HUES64 (cell line): Measurements from ENCODE around the gene DENND1B.
"Not testable (repeated sequence)": the region's sequence is repeated elsewhere in the genome, so short reads cannot be mapped to it uniquely, and the experiment has no call there.

Experiments used
- H3K27ac ChIP-seq: 2 replicates; pipeline ENCODE4 v1.7.0; 2013; ENCODE audit warnings: low read depth, low read length, inconsistent platforms
- H3K27me3 ChIP-seq: 2 replicates; pipeline ENCODE4 v1.6.1; 2013; ENCODE audit warnings: mild to moderate bottlenecking, low read length; ENCODE audit not compliant: insufficient read depth
- H3K36me3 ChIP-seq: 2 replicates; pipeline ENCODE4 v1.6.1; 2013; ENCODE audit warnings: mild to moderate bottlenecking, low read length; ENCODE audit not compliant: insufficient read depth
- H3K4me1 ChIP-seq: 2 replicates; pipeline ENCODE4 v1.6.1; 2013; ENCODE audit warnings: mild to moderate bottlenecking, low read length, moderate library complexity; ENCODE audit not compliant: insufficient read depth
- H3K4me3 ChIP-seq: 2 replicates; pipeline ENCODE4 v1.5.1; 2013; ENCODE audit warnings: mild to moderate bottlenecking, low read length, moderate library complexity
- H3K9ac ChIP-seq: 2 replicates; pipeline ENCODE4 v1.6.1; 2013; ENCODE audit warnings: mild to moderate bottlenecking, low read depth, low read length
- H3K9me3 ChIP-seq: 2 replicates; pipeline ENCODE4 v1.6.1; 2013; ENCODE audit warnings: low read depth, low read length; ENCODE audit not compliant: insufficient read depth
- WGBS: fragments of 150-250, 120-280 bp; methylation state at CpG from one replicate; pipeline ENCODE4 v1.1.7; 2013; ENCODE audit warnings: missing lambda C conversion rate; 5-methylcytosine and 5-hydroxymethylcytosine counted together

DENND1B gene

DNA sequence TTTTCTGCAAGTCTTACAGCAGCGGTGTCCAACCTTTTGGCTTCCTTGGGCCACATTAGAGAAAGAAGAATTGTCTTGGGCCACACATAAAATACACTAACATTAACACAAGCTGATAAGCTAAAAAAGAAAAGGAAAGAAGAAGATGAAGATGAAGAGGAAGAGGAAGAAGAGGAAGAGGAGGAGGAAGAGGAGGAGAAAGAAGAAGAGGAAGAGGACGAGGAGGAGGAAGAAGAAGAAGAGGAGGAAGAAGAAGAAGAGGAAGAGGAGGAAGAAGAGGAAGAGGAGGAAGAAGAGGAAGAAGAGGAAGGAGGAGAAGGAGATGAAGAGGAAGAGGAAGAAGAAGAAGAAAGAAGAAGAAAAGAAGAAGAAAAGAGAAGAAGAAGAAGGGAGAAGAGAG, 230.7 kb downstream of the DENND1B start:
- no peaks in the 10 kb centered on the region for H3K27me3 ChIP-seq
- H3K9me3 ChIP-seq = no peaks in the 10 kb centered on the region
- H3K9ac ChIP-seq = no peak overlapping the region
- H3K4me3 ChIP-seq = no peak overlapping the region
- H3K36me3 ChIP-seq = no peaks in the 10 kb centered on the region
- H3K27ac ChIP-seq = no peak overlapping the region
- H3K4me1 ChIP-seq = peaks cover 14% of the 10 kb centered on the region
- 95% methylated on average over 2 of the region's 2 CpGs for WGBS

DNA sequence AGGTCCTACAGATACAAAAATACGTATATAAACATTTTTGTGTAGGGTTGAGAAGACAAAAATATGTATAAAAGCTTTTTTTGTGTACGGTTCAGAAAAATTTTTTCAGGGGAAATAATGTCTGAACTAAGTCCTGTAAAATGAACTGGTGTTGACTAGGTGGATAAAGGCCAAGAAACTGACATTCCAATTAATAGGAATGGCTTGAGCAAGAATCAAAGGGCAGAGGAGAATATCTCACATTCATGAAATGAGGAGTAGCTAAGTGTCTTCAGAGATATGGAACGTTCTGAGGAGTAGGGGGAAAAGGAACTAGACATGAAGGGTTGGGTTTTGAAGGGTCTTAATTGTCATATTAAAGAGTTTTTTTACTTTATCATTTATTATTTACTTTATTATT, 231.2 kb downstream of the DENND1B start:
- H3K4me1 ChIP-seq = peaks cover 14% of the 10 kb centered on the region
- no peak overlapping the region for H3K27ac ChIP-seq
- no peaks in the 10 kb centered on the region for H3K36me3 ChIP-seq
- H3K9ac ChIP-seq = no peak overlapping the region
- no peaks in the 10 kb centered on the region for H3K27me3 ChIP-seq
- no peaks in the 10 kb centered on the region for H3K9me3 ChIP-seq
- WGBS = 94% methylated on average over 3 of the region's 3 CpGs
- H3K4me3 ChIP-seq = no peak overlapping the region

DNA sequence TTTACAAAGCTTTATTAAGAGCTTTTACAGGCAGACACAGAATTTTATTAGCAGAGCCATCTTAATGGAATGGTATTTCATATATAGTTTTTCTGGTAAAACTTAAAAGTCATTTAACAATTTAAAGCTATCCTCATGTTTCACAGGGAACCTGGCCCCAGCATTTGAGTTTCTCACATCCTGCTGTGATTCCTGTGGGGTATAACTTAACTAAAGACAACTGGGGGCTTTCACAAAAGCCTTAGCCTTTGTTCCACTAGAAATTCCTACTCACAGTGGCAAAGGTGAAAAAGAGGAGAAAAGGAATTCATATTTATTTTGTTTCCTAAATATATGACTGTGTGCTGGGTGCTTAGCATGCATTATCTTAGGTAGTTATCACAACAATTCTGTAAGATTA, 233.9 kb downstream of the DENND1B start:
- Histone ChIP-seq H3K27me3 (no peaks in the 10 kb centered on the region), H3K9ac (no peak overlapping the region), H3K4me1 (peaks cover 14% of the 10 kb centered on the region), H3K27ac (peak overlapping the region; percentile 52; the same call in 1 of the 2 replicates), H3K4me3 (no peak overlapping the region), H3K9me3 (no peaks in the 10 kb centered on the region), H3K36me3 (no peaks in the 10 kb centered on the region)

DNA sequence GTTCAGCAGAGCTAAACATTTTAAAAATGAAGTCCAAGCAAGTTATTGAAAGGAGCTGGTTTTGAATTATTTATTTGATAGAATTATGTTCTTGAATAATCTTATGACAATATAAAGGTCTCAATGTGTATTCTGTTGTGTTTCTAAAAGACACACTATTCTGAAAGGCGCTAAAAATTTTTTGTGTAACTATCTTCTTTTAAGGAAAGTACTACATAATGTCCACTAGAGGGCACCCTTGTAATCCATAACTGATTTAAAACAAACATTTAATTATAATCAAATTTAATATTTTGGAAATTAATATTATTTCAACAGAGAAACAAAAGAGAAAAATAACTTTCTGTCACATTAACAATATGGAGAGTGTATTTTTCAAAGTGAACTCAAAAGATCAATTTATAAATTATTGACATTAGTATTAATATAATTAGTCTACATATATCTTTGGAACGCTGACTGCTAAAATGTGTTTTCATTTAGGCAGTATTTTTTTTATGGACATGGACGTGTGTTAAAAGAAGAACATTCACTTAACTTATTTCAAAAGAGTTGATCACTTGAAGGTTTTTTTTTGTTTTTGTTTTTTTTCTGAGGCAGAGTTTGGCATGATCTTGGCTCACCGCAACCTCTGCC, 248.4 kb downstream of the DENND1B start:
- Histone ChIP-seq H3K9ac (no peak overlapping the region), H3K4me3 (no peak overlapping the region), H3K27ac (no peak overlapping the region), H3K27me3 (no peaks in the 10 kb centered on the region), H3K9me3 (no peaks in the 10 kb centered on the region), H3K4me1 (0 out of 2 replicates have a peak, but pooled peaks cover 6% of the 10 kb centered on the region), H3K36me3 (no peaks in the 10 kb centered on the region)
- 84% methylated on average over 2 of the region's 4 CpGs for WGBS

DNA sequence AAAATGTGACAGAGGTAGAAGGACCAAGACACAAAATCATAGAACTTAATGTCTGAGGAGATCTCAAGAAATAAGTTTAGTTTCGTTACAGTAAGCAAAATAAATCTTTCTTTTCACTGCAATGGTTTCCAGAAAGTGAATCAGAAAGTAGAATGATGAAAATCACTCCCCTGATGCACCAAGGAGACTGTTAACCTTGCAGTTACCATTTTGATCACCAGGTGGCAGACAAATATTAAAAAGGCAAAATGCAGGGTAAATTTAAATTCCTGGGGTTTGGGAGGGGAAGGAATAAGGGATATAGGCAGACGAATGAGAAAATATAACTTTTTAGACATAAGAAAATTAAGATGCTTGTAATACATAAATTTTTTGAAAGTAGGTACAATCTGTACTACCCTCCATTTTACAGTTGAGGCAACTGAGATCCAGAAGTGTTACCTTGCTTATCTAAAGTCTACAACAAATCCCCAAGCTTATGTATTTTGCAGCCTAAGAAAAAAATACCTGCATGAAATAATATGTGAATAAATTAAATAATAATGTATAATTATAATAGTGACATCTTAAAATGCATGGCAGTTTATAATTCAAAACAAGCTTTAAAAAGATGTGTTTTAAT, 254.1 kb downstream of the DENND1B start:
- Histone ChIP-seq H3K36me3 (no peaks in the 10 kb centered on the region), H3K9ac (no peak overlapping the region), H3K4me3 (no peak overlapping the region), H3K27ac (no peak overlapping the region), H3K4me1 (peaks cover 11% of the 10 kb centered on the region; the same call in 1 of the 2 replicates), H3K27me3 (no peaks in the 10 kb centered on the region), H3K9me3 (no peaks in the 10 kb centered on the region)
- WGBS = no CpG with 5 or more reads among the region's 2 CpGs

DNA sequence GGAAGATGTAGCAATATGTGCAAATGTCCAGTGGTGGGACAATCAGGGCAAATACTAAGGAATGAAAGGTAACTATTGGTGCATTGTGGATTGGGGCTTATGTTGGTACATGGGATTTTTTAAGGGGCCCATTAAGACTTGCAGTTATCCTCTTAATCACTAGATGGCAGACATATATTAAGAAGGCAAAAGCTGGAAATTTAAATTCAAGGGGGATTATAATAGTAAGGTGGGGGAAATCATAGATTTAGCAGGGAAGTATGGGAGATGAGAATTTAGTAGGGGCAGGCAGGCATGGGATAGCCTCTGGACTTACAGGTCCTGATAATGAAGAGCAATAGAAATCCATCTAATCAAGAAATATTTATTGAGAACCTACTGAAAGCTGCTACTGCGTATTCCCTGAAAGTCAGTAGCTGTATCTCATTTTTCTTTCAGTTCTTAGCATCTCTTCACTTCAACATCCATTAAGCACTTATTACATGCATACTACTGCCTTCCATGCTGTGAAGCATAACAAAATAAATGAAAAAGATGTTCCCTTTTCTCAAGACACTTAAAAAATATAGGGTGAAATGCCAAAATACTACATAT, 255.4 kb downstream of the DENND1B start:
- Histone ChIP-seq H3K9me3 (no peaks in the 10 kb centered on the region), H3K4me1 (peaks cover 11% of the 10 kb centered on the region; the same call in 1 of the 2 replicates), H3K27me3 (no peaks in the 10 kb centered on the region), H3K4me3 (no peak overlapping the region), H3K9ac (no peak overlapping the region), H3K27ac (no peak overlapping the region), H3K36me3 (no peaks in the 10 kb centered on the region)
- 95% methylated on average over 1 of the region's 1 CpG for WGBS

DNA sequence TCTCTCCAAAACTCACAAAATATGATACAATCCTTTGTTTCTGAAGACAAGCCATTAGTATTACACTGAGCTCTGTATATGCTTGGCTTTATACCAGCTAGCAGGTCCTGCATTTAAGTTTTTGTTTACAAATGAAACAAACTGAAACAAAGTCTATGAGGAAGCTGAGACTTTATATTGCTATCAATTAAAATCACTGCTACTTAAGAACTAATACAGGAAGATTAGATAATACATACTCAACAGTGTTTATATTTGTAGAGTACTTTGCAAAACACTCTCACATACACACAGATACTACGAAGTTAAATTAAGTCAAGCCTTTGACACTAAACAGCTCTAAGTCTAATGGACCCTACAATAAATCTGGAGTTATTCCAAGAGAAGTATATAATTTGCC, 259.9 kb downstream of the DENND1B start:
- Histone ChIP-seq H3K27ac (no peak overlapping the region), H3K36me3 (no peaks in the 10 kb centered on the region), H3K27me3 (no peaks in the 10 kb centered on the region), H3K4me1 (no peaks in the 10 kb centered on the region; the same call in 1 of the 2 replicates), H3K4me3 (no peak overlapping the region), H3K9me3 (no peaks in the 10 kb centered on the region), H3K9ac (no peak overlapping the region)
- 100% methylated on average over 1 of the region's 1 CpG for WGBS

DNA sequence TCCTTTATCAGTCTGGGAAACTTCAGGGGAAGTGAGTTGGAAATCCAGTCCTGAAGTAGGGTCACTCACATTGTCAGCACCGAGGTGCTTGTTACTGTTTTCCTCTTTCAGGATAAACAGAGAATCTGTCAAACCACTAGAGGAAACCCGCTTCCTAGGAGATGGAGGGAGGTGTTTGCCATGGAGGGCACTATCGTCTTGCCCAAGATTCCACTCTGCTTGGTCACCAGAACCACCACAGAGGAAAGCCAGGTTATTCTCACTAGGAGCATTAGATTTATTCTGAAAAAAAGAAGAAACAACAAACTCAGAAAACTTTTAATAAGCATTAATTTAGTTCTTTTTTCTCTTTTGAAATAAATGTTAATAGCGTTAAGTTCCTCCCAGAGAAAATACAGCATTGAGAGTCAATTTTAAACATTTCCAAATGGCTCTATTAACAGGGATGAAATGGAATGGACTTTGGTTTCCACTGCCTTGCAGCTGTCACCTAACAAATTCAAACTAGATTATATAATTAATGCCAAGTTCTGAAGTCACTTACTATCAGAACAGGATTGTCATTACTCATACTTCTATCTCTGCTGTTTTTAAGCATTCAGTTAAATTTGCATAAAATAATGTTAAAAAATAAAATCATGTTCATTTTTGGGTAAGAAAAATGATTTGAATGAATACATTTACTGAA, 264.4 kb downstream of the DENND1B start:
- Histone ChIP-seq H3K9ac (no peak overlapping the region), H3K27me3 (no peaks in the 10 kb centered on the region), H3K36me3 (no peaks in the 10 kb centered on the region), H3K27ac (no peak overlapping the region), H3K4me1 (peaks cover 5% of the 10 kb centered on the region), H3K4me3 (no peak overlapping the region), H3K9me3 (no peaks in the 10 kb centered on the region)
- WGBS = 93% methylated on average over 4 of the region's 4 CpGs

DNA sequence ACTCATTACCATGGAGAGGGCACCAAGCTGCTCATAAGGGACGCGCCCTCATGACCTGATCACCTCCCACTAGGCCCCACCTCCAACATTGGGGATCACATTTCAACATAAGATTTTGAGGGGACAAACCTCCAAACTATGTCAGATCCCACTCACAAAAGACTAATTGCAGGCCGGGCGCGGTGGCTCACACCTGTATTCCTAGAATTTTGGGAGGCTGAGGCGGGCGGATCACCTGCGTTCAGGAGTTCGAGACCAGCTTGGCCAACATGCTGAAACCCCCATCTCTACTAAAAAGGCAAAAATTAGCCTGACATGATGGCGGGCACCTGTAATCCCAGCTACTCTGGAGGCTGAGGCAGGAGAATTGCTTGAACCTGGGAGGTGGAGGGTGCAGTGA, 278.6 kb downstream of the DENND1B start:
- Histone ChIP-seq H3K9ac (no peak overlapping the region), H3K27ac (no peak overlapping the region), H3K36me3 (no peaks in the 10 kb centered on the region), H3K4me3 (no peak overlapping the region), H3K27me3 (no peaks in the 10 kb centered on the region), H3K4me1 (no peaks in the 10 kb centered on the region), H3K9me3 (no peaks in the 10 kb centered on the region)
- WGBS = 88% methylated on average over 10 of the region's 10 CpGs

DNA sequence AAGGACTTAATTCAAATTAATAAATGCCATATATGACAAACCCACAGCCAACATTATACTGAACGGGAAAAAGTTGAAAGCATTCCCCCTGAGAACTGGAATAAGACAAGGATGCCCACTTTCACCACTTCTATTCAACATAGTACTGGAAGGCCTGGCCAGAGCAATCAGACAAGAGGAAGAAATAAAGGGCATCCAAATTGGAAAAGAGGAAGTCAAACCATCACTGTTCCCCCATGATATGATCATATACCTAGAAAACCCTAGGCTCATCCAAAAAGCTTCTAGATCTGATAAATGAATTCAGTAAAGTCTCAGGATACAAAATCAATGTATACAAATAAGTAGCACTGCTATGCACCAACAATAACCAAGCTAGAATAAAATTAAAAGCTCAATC, 283.8 kb downstream of the DENND1B start:
- not testable (repeated sequence) for H3K9me3 ChIP-seq, H3K9ac ChIP-seq, H3K36me3 ChIP-seq, H3K27me3 ChIP-seq, H3K27ac ChIP-seq, H3K4me1 ChIP-seq, H3K4me3 ChIP-seq
- WGBS = 100% methylated on average over 1 of the region's 1 CpG

DNA sequence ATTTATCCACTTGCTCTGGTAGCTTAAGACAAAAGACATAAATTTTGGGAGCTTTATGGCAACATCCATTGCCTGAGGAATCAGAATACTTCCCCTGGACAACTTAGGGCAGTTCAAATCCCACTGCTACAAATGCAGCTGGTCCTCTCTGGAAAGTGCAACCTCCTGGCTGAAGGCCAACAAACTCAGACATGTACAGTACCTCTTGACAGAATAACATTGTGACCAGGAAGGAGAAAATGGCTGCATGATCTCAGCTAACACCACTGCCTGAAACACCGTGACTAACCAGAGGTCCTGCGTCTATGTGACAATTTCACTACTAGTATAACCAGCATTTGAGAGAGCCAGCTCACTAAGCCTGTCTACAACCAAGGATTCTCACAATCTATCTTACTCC, 288.3 kb downstream of the DENND1B start:
- Histone ChIP-seq H3K9me3 (no peaks in the 10 kb centered on the region), H3K36me3 (no peaks in the 10 kb centered on the region), H3K27ac (no peak overlapping the region), H3K27me3 (no peaks in the 10 kb centered on the region), H3K4me1 (no peaks in the 10 kb centered on the region), H3K9ac (no peak overlapping the region), H3K4me3 (no peak overlapping the region)
- 97% methylated on average over 2 of the region's 2 CpGs for WGBS
